SK-N-MC (cell line): ENCODE results near the gene CDC42SE2.

Source experiments
- EZH2 ChIP-seq: fragments of 200-600 bp; sonication (generic); IDR thresholded peaks from one replicate; pipeline ENCODE4 v1.6.1; 2017; ENCODE audit warnings: antibody characterized with exemption
- POLR2AphosphoS5 ChIP-seq: IDR thresholded peaks from 2 replicates; pipeline ENCODE4 v1.6.1; 2012; ENCODE audit warnings: mild to moderate bottlenecking, low read depth, low read length, borderline replicate concordance

DNA sequence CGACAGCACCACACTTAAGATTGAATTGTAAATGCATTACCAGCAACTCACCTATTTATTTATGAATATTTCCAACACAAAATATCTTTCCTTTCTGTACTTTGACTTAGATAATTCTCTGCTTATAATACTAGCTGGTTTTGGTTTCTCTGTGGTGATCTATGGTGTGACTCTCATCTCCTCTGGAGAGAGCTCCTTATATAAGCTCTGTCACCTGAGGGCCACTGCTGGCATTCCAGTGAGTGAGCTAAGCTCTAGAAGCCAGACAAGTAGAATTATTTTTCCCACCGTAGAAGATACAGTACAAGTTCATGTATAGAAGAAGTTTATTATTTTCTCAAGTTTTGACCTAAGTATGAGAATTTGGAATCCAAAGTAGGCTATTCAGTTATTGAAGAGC, 111.5 kb downstream of the CDC42SE2 start:
- TF ChIP-seq EZH2 (no peak), POLR2AphosphoS5 (no peak)
